Hepatocyte (in vitro differentiated cells): ENCODE measurements around the gene AUTS2.

Experiments used
- EZH2 ChIP-seq: fragments of 200-600 bp; sonication (generic); IDR thresholded peaks from 2 replicates; pipeline ENCODE4 v1.6.1; 2016; ENCODE audit warnings: antibody characterized with exemption, mild to moderate bottlenecking, borderline replicate concordance
- EZH2phosphoT487 ChIP-seq: fragments of 200-600 bp; sonication (generic); IDR thresholded peaks from one replicate; pipeline ENCODE4 v1.6.1; 2018; ENCODE audit warnings: antibody characterized with exemption, mild to moderate bottlenecking, low read depth, moderate library complexity; ENCODE audit not compliant: unreplicated experiment, severe bottlenecking
- TF ChIP-seq, protein P1 (sequence below): fragments of 200-600 bp; sonication (generic); IDR thresholded peaks from 2 replicates; pipeline ENCODE4 v1.5.1; 2016; ENCODE audit warnings: antibody characterized with exemption, mild to moderate bottlenecking; ENCODE audit not compliant: poor library complexity

- TF ChIP-seq, protein P1, sequence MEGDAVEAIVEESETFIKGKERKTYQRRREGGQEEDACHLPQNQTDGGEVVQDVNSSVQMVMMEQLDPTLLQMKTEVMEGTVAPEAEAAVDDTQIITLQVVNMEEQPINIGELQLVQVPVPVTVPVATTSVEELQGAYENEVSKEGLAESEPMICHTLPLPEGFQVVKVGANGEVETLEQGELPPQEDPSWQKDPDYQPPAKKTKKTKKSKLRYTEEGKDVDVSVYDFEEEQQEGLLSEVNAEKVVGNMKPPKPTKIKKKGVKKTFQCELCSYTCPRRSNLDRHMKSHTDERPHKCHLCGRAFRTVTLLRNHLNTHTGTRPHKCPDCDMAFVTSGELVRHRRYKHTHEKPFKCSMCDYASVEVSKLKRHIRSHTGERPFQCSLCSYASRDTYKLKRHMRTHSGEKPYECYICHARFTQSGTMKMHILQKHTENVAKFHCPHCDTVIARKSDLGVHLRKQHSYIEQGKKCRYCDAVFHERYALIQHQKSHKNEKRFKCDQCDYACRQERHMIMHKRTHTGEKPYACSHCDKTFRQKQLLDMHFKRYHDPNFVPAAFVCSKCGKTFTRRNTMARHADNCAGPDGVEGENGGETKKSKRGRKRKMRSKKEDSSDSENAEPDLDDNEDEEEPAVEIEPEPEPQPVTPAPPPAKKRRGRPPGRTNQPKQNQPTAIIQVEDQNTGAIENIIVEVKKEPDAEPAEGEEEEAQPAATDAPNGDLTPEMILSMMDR = no peak
- TF ChIP-seq EZH2 (no peak), EZH2phosphoT487 (no peak)
Measured at GRCh38 chr7:70415179-70415972, 817.1 kb downstream of the AUTS2 start.
